ENCODE data around the gene DSE.

DNA sequence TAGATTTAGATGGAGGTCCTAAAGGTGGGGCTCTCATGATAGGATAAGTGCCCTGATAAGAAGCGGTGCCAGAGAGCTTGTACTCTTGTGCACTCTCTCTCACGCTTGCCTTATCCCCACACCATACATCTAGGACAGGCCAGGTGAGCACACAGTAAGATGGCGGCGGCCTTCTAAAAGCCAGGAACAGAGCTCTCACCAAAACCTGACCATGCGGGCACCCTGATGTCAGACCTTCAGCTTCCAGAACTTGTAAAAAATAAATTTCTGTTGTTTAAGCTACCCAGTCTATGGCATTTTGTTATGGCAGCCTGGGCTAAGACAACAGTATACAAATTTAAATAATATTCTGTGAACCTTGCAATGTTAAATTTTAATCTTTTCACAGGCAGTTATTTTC, 49.6 kb downstream of the DSE start:
- TF ChIP-seq TARDBP (IDR thresholded peaks at IDR 0.05) (no peak), HDGF (IDR thresholded peaks at IDR 0.05; ENCODE audit: borderline replicate concordance) (no peak), FOXA1 (IDR thresholded peaks at IDR 0.05) (no peak), ZNF384 (IDR thresholded peaks at IDR 0.05) (no peak), SP1 (IDR thresholded peaks at IDR 0.05) (no peak), SUZ12 (IDR thresholded peaks at IDR 0.05) (no peak), FOXM1 (IDR thresholded peaks at IDR 0.05; ENCODE audit: borderline replicate concordance) (no peak), ELF4 (IDR thresholded peaks at IDR 0.05) (no peak)
